Neural progenitor cell (in vitro differentiated cells): ENCODE measurements around the gene NEK6. TPM values are rescaled to one million over a fixed set of nuclear protein-coding genes. Genes with fewer than 3 reads are reported as not detected.
"Not testable (repeated sequence)": the region's sequence is repeated elsewhere in the genome, so short reads cannot be mapped to it uniquely, and the experiment has no call there.

Experiments
- DNase-seq: peaks from one replicate; pipeline ENCODE4 v3.0.0-alpha.2; 2016; ENCODE audit warnings: low spot score
- H2AFZ ChIP-seq: fragments of 200-600 bp; sonication (generic); replicated peaks from 2 replicates; pipeline ENCODE4 v1.6.1; 2016; ENCODE audit warnings: antibody characterized with exemption
- H3F3A ChIP-seq: fragments of 200-600 bp; sonication (generic); 2 replicates; pipeline ENCODE4 v1.6.1; 2016; ENCODE audit warnings: antibody characterized with exemption, low read depth
- H3K27ac ChIP-seq: fragments of 200-600 bp; sonication (generic); 2 replicates; pipeline ENCODE4 v1.5.1; 2016; ENCODE audit warnings: mild to moderate bottlenecking
- H3K27me3 ChIP-seq: fragments of 200-600 bp; sonication (generic); 2 replicates; pipeline ENCODE4 v1.6.1; 2016; ENCODE audit warnings: mild to moderate bottlenecking, moderate library complexity
- H3K36me3 ChIP-seq: fragments of 200-600 bp; sonication (generic); 2 replicates; pipeline ENCODE4 v1.5.1; 2016
- H3K4me1 ChIP-seq: fragments of 200-600 bp; sonication (generic); 2 replicates; pipeline ENCODE4 v1.6.1; 2016; ENCODE audit warnings: mixed run types
- H3K4me2 ChIP-seq: fragments of 200-600 bp; sonication (generic); 2 replicates; pipeline ENCODE4 v1.6.1; 2016
- H3K4me3 ChIP-seq: fragments of 200-600 bp; sonication (generic); 2 replicates; pipeline ENCODE4 v1.5.1; 2016
- H3K79me2 ChIP-seq: fragments of 200-600 bp; sonication (generic); 2 replicates; pipeline ENCODE4 v1.6.1; 2016; ENCODE audit warnings: low read depth
- H3K9ac ChIP-seq: fragments of 200-600 bp; sonication (generic); 2 replicates; pipeline ENCODE4 v1.6.1; 2016
- H3K9me3 ChIP-seq: fragments of 200-600 bp; sonication (generic); 2 replicates; pipeline ENCODE4 v1.5.1; 2016; ENCODE audit warnings: low read depth
- H4K20me1 ChIP-seq: fragments of 200-600 bp; sonication (generic); 2 replicates; pipeline ENCODE4 v1.6.1; 2016; ENCODE audit warnings: low read depth
- H3K27ac Mint-ChIP-seq: 3 replicates; pipeline ENCODE4 v1.8.0; 2021; ENCODE audit warnings: mixed read lengths
- H3K27me3 Mint-ChIP-seq: 2 replicates; pipeline ENCODE4 v1.8.0; 2022; ENCODE audit warnings: low read depth, mild to moderate bottlenecking, inconsistent platforms, moderate library complexity, mixed read lengths; ENCODE audit not compliant: insufficient read depth
- H3K36me3 Mint-ChIP-seq: 3 replicates; pipeline ENCODE4 v1.8.0; 2021; ENCODE audit warnings: mixed read lengths
- H3K4me1 Mint-ChIP-seq: 3 replicates; pipeline ENCODE4 v1.8.0; 2021; ENCODE audit warnings: mixed read lengths
- H3K4me3 Mint-ChIP-seq: 3 replicates; pipeline ENCODE4 v1.8.0; 2021; ENCODE audit warnings: mild to moderate bottlenecking, moderate library complexity, mixed read lengths
- H3K9me3 Mint-ChIP-seq: 3 replicates; pipeline ENCODE4 v1.8.0; 2020; ENCODE audit warnings: mixed read lengths
- EZH2 ChIP-seq: fragments of 200-600 bp; sonication (generic); IDR thresholded peaks from 2 replicates; pipeline ENCODE4 v1.6.1; 2017; ENCODE audit warnings: antibody characterized with exemption, mild to moderate bottlenecking, moderate library complexity
- EZH2phosphoT487 ChIP-seq: fragments of 200-600 bp; sonication (generic); IDR thresholded peaks from 2 replicates; pipeline ENCODE4 v1.6.1; 2017; ENCODE audit warnings: antibody characterized with exemption
- total RNA-seq: library from RNA; depleted of rRNA; stranded (reverse); fragments of >200 nt; gene quantifications from 2 replicates; pipeline ENCODE4 v1.2.3, GENCODE V29; 2015; ENCODE audit warnings: low replicate concordance
- TF ChIP-seq, protein P1 (sequence below): fragments of 200-600 bp; sonication (generic); IDR thresholded peaks from 2 replicates; pipeline ENCODE4 v1.5.1; 2017; ENCODE audit warnings: antibody characterized with exemption, mild to moderate bottlenecking

The NEK6 gene
- total RNA-seq, 1 donor from 2014 or later, result 18.5 TPM

DNA sequence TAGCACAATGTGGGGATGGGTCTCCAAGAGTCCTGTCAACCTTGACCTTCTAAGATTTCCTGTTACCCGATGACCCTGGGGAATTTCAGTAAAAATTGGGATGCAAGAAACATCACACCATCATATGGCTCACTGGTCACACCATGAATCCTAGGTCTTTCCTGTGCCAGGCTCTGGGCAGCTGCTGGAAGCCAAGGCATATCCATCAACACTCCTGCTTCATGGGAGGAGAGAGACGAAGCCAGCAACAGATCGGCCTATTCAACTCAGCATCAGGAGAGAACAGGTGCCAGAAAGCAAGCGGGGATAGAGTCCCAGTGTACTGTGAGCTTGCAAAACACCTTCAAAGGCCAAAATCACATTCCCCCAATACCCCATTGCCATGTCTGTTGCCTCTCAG, 6.5 kb upstream of the NEK6 start:
- H3K27ac Mint-ChIP-seq, result peak overlapping the region; percentile 43
- no peak for TF ChIP-seq EZH2
- TF ChIP-seq, protein P1, sequence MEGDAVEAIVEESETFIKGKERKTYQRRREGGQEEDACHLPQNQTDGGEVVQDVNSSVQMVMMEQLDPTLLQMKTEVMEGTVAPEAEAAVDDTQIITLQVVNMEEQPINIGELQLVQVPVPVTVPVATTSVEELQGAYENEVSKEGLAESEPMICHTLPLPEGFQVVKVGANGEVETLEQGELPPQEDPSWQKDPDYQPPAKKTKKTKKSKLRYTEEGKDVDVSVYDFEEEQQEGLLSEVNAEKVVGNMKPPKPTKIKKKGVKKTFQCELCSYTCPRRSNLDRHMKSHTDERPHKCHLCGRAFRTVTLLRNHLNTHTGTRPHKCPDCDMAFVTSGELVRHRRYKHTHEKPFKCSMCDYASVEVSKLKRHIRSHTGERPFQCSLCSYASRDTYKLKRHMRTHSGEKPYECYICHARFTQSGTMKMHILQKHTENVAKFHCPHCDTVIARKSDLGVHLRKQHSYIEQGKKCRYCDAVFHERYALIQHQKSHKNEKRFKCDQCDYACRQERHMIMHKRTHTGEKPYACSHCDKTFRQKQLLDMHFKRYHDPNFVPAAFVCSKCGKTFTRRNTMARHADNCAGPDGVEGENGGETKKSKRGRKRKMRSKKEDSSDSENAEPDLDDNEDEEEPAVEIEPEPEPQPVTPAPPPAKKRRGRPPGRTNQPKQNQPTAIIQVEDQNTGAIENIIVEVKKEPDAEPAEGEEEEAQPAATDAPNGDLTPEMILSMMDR, result no peak
- TF ChIP-seq EZH2phosphoT487, result no peak
- no peak for DNase-seq
- Histone ChIP-seq H3K9ac (no peak overlapping the region), H3K27ac (no peak overlapping the region), H3K4me3 (no peak overlapping the region), H3K9me3 (no peaks in the 10 kb centered on the region), H3K4me1 (peaks cover 2% of the 10 kb centered on the region), H2AFZ (no peak overlapping the region), H3F3A (peaks cover under 1% of the 10 kb centered on the region), H3K4me2 (no peak overlapping the region), H4K20me1 (no peaks in the 10 kb centered on the region), H3K27me3 (no peaks in the 10 kb centered on the region), H3K36me3 (no peaks in the 10 kb centered on the region), H3K79me2 (no peaks in the 10 kb centered on the region)
- H3K9me3 Mint-ChIP-seq, result no peaks in the 10 kb centered on the region
- H3K27me3 Mint-ChIP-seq, result peaks cover 6% of the 10 kb centered on the region
- H3K4me3 Mint-ChIP-seq, result no peak overlapping the region
- peaks cover 12% of the 10 kb centered on the region for H3K4me1 Mint-ChIP-seq
- no peaks in the 10 kb centered on the region for H3K36me3 Mint-ChIP-seq

GRCh38 chr9:124251605-124252378, 6.0 kb upstream of the NEK6 start:
- H3K27ac ChIP-seq, result no peak overlapping the region
- H3K27ac Mint-ChIP-seq, result peak overlapping the region; percentile 43
- H3K9me3 ChIP-seq, result no peaks in the 10 kb centered on the region
- peaks cover 6% of the 10 kb centered on the region for H3F3A ChIP-seq
- peaks cover 4% of the 10 kb centered on the region for H3K4me1 ChIP-seq
- H3K36me3 ChIP-seq, result no peaks in the 10 kb centered on the region
- no peak overlapping the region for H3K4me3 ChIP-seq
- H3K4me3 Mint-ChIP-seq, result no peak overlapping the region
- peaks cover 10% of the 10 kb centered on the region for H3K27me3 Mint-ChIP-seq
- no peaks in the 10 kb centered on the region for H3K36me3 Mint-ChIP-seq
- H3K9ac ChIP-seq, result no peak overlapping the region
- DNase-seq, result no peak
- no peaks in the 10 kb centered on the region for H4K20me1 ChIP-seq
- no peak overlapping the region for H2AFZ ChIP-seq
- H3K27me3 ChIP-seq, result no peaks in the 10 kb centered on the region
- TF ChIP-seq EZH2 (no peak), EZH2phosphoT487 (no peak)
- TF ChIP-seq, protein P1, result no peak
- H3K4me2 ChIP-seq, result no peak overlapping the region
- no peaks in the 10 kb centered on the region for H3K9me3 Mint-ChIP-seq
- H3K79me2 ChIP-seq, result no peaks in the 10 kb centered on the region
- H3K4me1 Mint-ChIP-seq, result peaks cover 18% of the 10 kb centered on the region

DNA sequence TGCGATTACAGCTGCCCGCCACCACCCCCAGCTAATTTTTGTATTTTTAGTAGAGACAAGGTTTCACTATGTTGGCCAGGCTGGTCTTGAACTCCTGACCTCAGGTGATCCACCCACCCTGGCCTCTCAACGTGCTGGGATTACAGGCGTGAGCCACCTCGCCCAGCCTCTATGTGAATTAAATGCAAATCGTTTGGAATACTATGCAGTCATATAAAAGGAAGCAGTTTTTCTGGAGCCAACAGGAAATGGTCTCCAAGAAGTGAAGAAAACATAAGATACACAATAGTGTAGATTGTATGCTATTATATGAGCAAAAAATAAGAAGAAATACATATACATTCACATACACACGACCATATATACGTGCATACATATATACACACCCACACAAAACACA, 4.9 kb upstream of the NEK6 start:
- H3K27me3 Mint-ChIP-seq, result peaks cover 10% of the 10 kb centered on the region
- not testable (repeated sequence) for H2AFZ ChIP-seq, H3K9me3 ChIP-seq, DNase-seq, H3K4me2 ChIP-seq, H3K4me3 ChIP-seq, H3K36me3 Mint-ChIP-seq, H4K20me1 ChIP-seq, H3K4me3 Mint-ChIP-seq, H3K27me3 ChIP-seq, H3K79me2 ChIP-seq, H3K36me3 ChIP-seq, H3K27ac Mint-ChIP-seq, H3K9me3 Mint-ChIP-seq, H3K4me1 ChIP-seq, H3K9ac ChIP-seq, H3K27ac ChIP-seq
- peaks cover 23% of the 10 kb centered on the region for H3K4me1 Mint-ChIP-seq
- peaks cover 11% of the 10 kb centered on the region for H3F3A ChIP-seq

DNA sequence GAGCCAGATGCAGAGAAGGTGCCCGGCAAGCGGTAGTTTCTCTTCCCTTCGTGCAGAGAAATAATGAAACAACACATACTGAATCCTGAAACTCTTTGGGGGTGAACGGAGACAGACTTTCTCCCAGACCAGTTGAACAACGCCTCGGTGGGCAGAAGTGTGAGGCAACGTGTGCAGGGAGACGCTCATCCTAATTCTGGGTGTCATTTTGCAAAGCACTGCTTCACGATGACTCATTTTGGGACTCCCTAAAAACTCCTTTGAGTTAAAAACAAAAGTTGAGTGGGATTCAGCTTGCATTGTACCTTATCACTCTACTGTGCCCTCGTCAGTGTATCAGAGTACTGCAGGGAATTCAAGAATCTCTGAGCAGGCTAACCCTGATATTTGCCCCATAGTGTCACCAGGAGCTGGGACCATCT, 3.5 kb upstream of the NEK6 start:
- Histone ChIP-seq H3K79me2 (peaks cover 4% of the 10 kb centered on the region), H3K9ac (no peak overlapping the region), H3K4me1 (peaks cover 12% of the 10 kb centered on the region), H3K36me3 (no peaks in the 10 kb centered on the region), H3F3A (peaks cover 19% of the 10 kb centered on the region), H3K27me3 (no peaks in the 10 kb centered on the region), H3K4me3 (no peak overlapping the region), H3K4me2 (no peak overlapping the region), H3K27ac (no peak overlapping the region), H2AFZ (no peak overlapping the region), H4K20me1 (no peaks in the 10 kb centered on the region), H3K9me3 (no peaks in the 10 kb centered on the region)
- Mint-ChIP-seq H3K4me3 (no peak overlapping the region), H3K4me1 (peaks cover 26% of the 10 kb centered on the region), H3K9me3 (no peaks in the 10 kb centered on the region), H3K27ac (no peak overlapping the region), H3K27me3 (peaks cover 10% of the 10 kb centered on the region), H3K36me3 (no peaks in the 10 kb centered on the region)
- TF ChIP-seq EZH2phosphoT487 (no peak), EZH2 (no peak)
- TF ChIP-seq, protein P1, result no peak
- no peak for DNase-seq
